Hippocampal formation (tissue), 2 donors: ENCODE measurements around the gene HNF4A.
A peak's percentile ranks its signal among the peaks of the same experiment; 100 is the strongest.
"Not testable (repeated sequence)": the region's sequence is repeated elsewhere in the genome, so short reads cannot be mapped to it uniquely, and the experiment has no call there.

Experiments
- DNase-seq, 2 donors: peaks; one replicate each; lab custom pipeline; 2025; lab: John Stamatoyannopoulos, UW

The HNF4A gene

GRCh38 chr20:44355498-44356352 is at the start of gene HNF4A:
TSS of gene HNF4A (plus strand) at chr20:44355699. CDS start at chr20:44355805, 106 bp downstream.
- no peak for DNase-seq

GRCh38 chr20:44306927-44307326 is 48.6 kb upstream of the HNF4A start:
- DNase-seq = no peak

DNA sequence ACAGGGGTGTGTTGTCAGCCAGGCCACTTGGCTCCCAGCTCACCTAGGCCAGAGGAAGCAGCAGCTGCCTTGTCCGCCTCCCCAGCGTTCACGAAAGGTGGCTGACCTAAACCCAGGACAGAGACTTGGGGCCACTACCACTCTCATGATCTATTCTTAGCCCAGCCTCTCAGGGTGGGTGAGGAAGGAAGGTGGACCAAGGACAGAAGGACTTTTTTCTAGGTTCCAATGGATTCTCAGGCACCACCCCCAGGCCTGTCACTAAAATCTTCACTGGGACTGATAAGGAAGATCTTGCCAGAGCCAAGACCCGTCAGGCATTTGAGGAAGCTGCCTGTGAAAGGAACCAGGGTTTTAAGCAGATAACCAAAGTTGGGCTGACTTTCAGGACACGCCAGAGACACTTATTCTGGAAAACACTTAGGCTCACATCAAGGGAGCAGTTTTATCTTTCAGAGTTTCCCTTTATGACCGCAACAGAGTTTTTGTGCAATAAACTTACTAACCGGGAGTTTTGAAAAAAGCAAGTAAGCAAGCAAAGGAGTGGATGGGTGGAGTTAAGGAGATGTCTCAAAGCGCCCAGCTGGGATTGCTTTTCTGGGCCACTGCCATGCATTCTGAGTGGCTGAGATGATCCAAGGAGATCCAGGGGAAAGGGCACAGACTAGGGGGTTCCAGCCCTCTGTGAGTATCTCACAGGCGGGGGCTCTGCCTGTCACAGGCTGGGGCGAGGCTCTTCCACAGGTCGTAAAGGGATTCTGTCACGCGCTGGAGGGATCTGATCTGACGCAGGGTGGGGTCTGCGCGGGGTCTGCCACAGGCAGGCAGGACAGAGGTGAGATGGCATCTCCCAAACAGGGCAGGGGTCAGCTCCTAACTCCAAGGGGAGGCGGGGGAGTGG is 45.5 kb upstream of the HNF4A start:
- DNase-seq = no peak

DNA sequence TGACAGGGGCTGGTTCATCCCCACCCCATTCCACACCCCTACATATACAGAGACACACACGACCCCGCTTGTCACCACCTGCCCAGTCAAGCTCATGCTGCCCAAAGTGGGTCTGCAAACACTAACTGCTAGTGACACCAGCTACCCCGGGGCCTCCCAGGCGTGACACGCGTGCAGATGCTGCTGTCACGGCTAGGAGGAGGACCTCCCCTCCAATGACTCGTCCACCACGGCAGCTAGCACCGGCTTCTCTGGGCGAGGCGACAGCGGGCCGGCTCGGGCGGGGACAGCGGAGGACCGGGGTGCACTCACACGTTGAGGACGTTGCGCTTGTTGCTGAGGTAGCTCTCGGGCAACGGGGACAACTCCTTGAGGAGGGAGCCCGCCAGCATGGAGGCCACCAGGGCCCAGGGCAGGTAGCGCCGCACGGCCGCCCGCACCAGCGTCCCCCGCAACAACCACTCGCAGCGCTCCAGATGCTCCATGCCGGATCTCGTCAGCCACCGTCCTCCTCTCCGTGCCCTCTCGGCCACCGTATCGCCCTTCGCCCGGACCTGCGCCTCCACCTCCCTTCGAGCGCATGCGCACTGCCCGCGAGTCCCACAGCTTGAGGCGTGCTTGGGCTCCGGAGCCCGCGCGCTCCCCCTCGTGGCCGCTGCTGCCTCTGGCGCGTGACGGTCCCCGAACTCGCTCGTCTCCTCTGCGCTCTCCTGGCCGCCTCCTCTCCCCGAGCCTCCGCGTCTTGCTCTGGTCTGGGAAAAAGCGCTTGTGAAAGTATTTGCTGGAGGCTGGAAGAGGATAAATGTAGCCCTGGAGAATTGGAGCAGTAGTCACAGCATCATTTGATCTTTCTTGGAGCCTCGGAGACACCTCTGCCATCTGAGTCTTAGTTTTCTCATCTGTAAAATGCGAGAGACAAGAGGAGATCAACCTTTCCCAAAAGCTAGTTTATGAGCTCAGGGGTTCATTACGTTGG is 44.5 kb upstream of the HNF4A start, which contains the start of gene FITM2:
FITM2 (minus strand) TSS at position 539 of the 976 bp plus-strand sequence; CDS start at position 485, 54 bp downstream.
- peak; percentile 91 to 94 for DNase-seq

DNA sequence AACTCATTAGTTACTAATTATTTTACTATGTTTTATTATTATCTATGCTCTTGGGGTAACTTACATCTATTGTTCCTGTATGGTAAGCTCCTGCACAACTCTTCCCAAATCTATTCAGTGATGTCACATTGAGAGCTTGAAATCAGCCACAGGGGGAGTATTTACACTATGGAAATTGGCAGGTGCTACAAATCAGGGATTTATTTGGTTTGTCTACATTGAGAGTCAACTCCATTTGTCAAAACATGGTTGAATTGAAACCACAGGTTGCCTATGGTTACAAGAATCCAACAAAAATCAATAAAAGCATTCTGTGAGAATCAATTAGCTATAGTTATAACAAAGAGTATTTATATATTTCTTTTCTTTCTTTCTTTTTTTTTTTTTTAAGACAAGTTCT is 40.6 kb upstream of the HNF4A start:
- no peak for DNase-seq

DNA sequence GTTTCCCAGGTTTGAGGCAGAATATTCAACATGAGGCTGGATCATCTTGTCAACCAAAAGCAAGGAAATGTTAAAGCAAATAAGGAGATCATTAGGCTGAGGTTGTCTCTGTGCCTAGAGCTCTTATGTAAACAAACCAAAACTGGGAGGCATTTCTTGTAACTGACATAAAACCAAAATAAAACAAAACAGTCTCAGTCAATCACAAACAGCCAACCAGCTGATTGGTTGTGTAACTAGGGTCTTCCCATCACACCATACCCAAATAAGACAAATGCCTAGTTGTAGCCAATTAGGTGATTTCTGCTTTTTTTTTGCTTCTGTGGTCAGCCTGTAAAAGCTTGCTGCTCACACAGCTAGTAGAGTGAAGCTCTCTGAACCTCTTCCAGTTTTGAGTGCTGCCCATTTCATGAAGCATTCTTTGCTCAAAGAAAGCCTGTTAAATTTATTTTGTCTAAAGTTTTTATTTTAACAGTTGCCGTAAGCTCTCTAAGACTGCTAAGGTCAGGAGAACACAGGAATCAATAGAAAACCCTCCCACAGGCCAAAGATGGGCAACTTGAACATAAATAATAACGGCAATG is 35.6 kb upstream of the HNF4A start:
- no peak for DNase-seq

GRCh38 chr20:44324343-44324742 is 31.2 kb upstream of the HNF4A start:
- no peak for DNase-seq

GRCh38 chr20:44326391-44327159 is 28.9 kb upstream of the HNF4A start:
- no peak for DNase-seq

- not testable (repeated sequence) for DNase-seq
Observed at GRCh38 chr20:44327748-44328147, 27.8 kb upstream of the HNF4A start.

GRCh38 chr20:44328428-44328827 is 27.1 kb upstream of the HNF4A start:
- DNase-seq = no peak

DNA sequence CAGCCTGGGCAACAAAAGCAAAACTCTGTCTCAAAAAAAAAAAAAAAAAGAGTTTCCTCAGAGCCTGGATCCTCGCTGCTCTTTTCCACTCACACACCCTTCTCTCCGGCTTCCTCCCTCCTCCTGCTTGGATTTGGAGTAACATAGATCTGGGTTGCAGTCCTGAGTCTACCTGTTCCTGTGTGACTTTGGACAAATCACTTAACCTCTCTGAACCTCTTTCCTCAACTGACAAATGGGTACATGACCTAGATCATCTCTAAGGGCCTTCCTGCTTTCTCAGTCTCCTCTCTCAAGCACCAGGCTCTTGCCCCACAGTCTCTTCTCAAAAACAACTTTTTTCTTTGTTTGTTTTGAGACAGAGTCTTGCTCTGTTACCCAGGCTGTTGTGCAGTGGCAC is 24.3 kb upstream of the HNF4A start:
- DNase-seq = no peak

DNA sequence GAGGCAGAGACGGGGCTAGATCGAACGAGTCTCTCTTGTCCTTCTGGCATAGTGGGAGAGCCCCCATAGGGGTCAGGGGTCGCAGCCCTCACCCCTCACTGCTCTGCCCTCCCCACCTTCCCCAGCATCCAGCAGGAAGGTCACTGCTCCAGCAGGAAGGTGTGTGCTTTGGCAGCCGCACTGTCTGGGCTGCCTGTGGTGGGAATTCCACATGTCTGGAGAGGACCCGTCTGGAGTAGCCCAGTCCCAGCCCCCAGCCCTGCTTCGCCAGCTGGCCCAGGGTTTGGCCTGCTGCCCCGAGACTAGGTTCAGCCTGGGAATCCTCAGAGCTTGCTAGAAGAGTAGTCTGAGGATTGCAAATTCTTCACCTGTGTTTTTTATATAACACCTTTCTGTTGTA is 21.2 kb upstream of the HNF4A start:
- no peak for DNase-seq

- DNase-seq = no peak
Observed at GRCh38 chr20:44334709-44335108, 20.8 kb upstream of the HNF4A start.

DNA sequence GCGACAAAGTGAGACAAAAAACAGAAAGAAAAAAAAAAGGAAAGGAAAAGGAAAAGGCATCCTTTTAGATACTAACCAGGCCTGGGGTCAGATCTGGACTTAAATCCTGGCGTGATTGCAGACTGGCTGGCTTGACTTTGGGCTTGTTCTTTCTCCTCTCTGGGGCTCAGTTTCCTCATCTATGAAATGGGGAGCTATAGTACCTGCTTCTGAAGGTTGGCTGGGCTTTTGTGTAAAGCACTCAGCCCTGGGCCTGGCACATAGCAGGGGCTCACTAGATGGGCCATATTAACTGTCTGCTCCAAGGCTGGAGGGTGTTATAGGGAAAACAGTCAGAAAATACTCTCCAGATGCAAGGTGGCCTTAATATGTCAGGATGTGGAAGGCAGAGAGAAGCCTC is 19.8 kb upstream of the HNF4A start:
- DNase-seq = no peak

DNA sequence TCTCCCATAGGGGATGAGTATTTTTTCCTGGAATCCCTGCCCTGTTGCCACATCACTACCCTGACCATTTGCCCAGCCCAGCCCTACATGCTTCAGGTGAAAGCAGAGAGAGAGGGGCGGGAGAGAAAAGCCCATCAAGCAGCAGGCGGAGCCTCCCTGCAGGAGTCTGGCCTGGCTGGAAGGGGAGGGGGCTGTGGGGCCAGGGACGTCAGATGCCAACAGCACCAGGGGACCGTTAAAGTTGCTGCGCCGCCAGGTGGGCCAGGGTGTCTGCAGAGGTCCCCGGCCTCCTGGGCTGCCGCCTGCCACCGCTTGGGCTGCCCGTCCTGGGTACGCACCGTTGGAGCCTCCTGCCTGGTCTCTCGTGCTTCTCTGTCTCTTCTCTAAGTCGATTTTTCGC is 19.4 kb upstream of the HNF4A start:
- DNase-seq = no peak

- DNase-seq = no peak
Observed at GRCh38 chr20:44336725-44337380, 18.6 kb upstream of the HNF4A start, which contains the start of gene R3HDML. TSS of gene R3HDML (plus strand) at chr20:44337043. CDS start at chr20:44337158, 115 bp downstream.

- no peak for DNase-seq
Observed at GRCh38 chr20:44342248-44342647, 13.3 kb upstream of the HNF4A start.

DNA sequence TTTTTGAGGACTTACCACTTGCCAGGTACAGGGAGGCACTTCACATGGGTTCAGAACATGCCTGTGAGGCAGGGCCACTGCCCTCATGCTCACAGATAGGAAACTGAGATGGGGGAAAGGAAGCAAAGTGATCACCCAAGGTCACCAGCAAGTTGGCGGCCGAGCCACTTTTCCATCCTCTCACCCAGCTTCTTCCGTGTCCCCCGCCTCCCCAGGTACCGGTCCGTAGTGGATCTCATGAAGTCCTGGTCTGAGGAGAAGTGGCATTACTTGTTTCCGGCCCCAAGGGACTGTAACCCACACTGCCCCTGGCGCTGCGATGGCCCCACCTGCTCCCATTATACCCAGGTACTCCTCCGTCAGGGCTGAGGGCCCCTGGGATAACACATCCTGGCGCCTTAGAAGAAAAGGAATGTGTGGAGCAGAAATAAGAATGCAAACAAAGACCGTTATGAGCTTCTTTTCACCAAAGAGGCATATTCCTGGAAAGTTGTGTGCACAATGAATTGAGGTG is 12.3 kb upstream of the HNF4A start:
- no peak for DNase-seq

GRCh38 chr20:44344723-44345122 is 10.8 kb upstream of the HNF4A start:
- no peak for DNase-seq
